ENCODE results near the gene C17orf50.
A peak's percentile ranks its signal among the peaks of the same experiment; 100 is the strongest.

Gene C17orf50

DNA sequence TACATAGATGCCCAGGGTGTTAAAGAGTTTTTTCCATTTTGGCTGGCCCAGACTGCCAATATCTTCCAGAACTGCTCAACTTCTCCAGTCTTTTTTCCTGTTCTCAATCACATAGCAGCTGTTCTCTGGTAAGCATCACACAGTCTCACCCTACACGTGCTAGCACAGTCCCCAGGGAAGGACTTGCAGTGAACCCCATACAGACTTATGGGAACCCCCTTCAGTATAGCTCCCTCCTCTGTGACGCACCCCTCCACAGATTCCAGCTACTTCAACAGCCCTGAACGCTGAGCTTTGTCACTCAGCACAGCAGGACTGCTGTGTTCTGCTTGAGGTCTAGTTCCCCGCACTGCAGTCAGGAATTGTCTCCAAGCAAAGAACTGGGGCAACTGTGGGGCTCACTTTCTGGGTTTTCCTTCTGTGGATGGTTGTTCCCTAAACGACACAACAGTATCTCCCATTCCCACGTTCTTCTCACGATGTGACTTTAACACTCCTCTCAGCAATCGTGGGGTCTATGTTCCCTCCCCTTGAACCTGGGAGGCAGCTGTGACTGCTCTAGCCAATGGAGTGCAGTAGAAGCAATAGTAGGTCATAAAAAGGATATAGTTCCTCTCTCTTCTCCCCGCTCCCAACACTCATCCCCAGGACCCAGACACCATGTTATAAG is 31.1 kb downstream of the C17orf50 start:
- no peak for DNase-seq

DNA sequence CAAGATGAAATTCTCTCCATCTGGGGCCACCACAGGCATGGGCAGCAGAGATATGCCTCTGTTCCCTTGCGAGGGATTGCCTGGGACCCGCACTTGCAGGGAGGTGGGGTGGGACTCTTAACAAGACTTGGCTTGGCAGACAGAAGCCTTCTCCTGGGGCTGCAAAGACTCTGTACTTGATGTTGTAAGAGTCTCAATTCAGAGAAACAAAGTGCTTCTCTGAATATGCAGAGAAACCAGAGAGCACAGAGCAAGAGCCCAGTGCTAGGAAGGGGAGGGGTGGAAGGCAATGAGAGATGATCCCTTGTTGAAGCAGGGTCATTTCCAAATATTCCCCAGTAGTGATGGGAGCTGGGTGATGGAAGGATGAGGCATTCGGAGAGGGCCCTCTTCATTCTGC is 32.6 kb downstream of the C17orf50 start:
- no peak for DNase-seq

DNA sequence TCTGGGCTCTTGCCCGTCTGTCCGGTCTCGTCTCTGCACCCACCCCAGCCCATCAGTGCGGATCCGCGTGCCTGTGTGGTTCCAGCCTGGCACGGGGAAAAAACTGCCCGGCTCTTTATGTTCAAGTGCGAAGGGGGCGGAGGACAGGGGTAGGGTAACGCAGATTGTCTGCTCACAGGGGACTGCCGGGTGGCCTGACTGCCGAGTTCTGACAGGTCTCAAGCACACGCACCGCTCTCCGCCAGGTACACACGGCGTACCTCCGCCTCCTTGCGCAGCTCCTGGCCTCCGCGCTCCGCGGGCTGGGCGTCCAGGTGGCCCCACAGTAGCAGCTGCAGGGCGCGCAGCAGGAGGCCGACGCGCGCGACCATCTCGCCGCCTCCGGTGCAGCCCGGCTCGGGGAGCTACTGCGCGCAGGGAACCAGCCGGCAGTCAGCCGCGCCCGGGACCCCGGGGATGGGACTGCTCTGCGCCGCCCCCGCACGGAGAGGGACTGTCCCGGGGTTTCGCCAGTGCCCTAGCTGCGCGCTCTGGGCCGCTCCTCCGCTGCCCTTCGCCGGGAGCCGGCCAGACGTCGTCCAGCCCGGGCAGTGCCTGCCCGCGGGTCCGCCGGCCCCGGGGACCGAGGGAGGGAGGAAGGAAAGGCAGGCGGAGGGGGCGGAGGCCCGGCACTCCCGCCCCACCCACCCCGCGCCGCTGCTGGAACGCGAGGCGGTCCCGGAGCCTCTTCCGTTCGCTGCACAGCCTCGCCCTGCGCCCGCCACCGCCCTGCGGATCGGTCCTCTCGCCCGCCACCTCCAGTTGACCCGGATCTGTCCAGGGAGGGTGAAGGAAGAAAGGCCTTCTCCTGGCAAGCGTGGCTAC is 34.6 kb downstream of the C17orf50 start, which contains the start of gene MMP28:
TSS of gene MMP28 (minus strand) at position 635 of the 864 bp plus-strand sequence. CDS start at position 371, 264 bp downstream.
- peak in 1 of 2 experiments; percentile 14 for DNase-seq

DNA sequence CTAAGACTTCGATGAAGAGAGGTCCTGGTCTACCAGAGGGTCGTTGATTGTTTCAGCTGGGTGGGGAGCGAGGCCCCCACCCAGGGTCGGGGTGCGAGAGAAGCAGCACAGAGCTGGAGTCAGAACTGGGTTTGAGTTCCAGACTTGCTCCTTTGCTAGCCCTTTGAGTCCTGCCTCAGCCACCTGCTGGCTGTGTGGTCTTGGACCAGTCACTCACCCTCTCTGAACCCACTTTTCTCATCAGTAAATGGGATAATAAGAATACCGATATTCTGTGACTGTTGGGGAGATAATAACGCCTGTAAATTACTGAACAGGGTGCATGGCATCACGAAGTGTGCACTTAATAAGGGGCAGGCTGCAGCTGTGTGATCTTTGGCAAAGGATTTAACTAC is 35.2 kb downstream of the C17orf50 start:
- DNase-seq: no peak

DNA sequence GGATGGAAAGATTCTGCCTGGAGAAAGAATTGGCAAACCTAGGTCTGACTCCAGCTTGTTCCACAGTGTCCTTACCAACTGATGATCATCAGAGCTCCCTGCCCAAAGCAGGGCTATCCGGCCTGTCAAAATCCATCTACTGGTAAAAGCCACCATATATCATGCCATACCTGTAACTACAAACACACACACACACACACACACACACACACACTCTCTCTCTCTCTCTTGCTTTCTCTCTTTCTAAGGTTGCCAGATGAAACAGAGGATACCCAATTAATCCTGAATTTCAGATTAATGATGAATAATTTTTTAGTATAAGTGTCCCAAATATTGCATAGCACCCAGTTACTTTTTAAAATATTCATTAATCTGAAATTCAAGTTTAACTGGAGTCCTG is 36.3 kb downstream of the C17orf50 start:
- DNase-seq: no peak

DNA sequence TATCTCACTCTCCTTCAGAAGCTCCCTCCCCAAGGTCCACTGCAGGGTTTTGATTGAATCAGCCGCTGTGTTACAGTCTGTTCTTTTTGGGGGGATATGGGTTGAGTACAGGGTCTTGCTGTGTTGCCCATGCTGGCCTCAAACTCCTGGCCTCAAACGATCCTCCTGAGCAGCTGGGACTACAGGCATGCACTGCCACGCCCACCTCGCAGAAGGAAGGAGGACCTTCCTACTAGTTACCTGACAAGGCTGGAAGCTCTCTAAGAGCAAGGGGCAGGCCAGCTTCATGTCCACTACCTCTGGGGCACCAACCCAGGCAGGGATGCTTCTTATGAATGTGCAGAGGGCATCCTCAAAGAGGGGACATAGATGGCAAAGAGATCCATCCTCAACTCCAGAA is 36.7 kb downstream of the C17orf50 start:
- no peak for DNase-seq

DNA sequence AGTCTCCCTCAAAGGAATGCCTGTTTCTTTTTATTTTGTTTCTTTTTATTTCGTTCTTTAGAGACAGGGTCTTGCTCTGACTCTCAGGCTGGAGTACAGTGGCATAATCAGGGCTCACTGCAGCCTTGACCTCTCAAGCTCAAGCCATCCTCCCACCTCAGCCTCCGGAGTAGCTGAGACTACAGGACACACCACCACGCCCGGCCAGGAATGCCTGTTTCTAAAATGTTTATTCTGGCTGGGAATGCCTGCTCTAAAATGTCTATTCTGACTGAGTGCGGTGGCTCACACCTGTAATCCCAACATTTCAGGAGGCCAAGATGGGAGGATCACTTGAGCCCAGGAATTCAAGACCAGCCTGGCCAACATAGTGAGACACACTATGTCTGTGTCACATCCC is 37.2 kb downstream of the C17orf50 start:
- DNase-seq: no peak

DNA sequence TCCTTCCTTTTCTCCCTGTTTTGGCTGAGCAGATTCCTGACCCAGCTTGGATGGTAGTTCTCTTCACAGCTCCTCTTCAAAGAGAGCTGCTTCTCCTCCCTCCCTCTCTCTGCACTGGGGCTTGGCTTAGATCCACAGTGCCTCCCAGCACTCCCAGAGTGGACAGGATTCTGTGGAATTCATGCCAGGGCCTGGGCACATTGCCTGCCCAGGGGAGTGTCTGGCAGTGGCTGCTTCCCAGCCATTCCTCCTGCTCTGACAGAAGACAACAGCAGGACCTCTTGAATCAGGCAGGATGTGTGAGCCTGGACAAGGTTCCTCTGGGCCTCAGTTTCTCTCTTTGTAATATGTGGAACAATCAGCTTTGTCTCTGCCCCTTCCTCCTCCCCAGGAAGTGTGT is 39.3 kb downstream of the C17orf50 start:
- DNase-seq: no peak

DNA sequence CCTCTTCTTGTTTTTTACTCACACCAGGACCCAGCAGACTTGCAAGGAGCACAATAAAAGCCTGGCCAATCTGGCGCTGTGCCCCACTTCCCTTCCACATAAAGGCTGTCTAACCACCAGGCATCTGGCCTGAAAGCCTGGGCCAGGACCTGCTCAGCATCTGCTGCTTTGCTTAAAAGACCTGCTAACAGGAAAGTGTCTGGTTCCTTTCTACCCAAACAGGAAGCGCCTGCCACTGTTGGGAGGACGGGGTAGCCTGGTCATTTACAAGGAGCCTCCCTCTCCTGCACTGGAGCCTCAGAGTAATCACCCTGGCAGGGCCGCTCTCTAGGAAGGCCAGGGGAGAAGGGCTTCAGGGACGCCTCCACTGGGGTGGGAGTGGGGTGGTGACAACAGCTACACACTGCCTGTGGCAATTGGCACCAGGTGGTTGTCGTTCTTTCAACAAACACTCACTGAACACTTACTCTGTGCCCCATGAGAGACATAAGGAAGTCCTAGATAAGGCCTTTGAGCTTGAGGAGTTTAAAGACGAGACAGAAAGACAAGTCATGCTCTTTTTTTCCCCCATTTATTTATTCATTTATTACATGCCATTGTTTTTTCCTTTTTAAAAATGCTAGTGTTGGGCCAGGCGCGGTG is 41.0 kb downstream of the C17orf50 start:
- no peak for DNase-seq

DNA sequence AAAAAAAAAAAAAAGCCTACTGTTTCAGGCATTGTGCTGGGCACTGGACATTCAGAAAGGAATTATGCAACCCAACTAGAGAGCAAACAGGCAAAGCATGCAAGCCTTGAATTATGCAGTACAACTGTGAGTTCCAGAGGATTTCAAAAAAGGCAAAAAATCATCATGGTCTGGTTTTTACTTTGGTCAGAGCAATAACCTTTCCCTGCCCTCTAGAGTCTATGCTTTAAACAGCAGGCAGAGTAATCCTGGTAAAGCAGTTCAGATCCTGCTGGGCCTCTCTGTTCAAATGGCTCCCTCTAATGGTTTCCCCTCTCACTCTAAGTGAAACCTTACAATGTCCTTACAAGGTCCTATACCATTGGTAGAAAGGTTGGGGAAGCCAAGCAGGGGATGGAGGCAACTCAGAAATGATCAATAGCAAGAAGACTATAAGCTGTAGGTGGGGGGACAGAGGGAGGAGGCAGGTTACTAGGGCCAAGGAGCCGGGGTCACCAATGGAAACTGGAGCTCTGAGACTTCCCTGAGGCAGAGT is 44.0 kb downstream of the C17orf50 start:
- DNase-seq: peak in 1 of 2 experiments; percentile 12

DNA sequence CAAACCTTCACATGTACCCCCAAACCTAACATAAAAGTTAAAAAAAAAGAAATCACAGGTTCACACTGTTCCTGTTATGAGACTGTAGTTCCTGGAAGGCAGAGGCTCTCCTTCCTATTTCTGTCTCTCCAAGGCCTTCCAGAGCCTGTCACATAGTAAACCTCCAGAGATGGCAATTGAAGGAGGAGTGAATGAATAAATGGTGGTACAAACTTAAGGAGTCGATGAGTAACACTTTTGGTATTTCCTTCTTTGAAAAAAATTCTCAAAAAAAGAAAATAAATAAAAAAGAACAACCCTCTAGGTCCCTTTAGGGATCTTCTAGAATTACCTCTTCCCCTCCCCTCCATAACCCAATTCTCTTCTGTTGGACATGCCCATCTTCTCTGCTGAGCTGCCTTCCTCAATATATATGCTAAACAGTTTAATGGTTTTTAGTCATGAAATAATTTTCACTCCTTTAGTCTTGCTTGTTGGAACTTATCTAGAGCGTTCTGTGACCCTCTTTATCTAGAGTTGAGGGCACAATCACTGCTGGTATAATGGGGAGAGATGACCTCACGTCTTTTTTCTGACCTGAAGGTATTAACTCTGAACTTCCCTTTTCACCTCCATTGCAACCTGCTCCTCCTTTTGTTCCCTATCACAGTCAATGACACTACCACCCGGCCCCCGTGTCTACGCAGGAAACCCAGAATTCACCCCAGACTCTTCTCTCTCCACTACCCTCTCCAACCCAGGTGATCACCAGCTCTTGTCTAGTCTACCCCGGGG is 46.9 kb downstream of the C17orf50 start:
- no peak for DNase-seq

DNA sequence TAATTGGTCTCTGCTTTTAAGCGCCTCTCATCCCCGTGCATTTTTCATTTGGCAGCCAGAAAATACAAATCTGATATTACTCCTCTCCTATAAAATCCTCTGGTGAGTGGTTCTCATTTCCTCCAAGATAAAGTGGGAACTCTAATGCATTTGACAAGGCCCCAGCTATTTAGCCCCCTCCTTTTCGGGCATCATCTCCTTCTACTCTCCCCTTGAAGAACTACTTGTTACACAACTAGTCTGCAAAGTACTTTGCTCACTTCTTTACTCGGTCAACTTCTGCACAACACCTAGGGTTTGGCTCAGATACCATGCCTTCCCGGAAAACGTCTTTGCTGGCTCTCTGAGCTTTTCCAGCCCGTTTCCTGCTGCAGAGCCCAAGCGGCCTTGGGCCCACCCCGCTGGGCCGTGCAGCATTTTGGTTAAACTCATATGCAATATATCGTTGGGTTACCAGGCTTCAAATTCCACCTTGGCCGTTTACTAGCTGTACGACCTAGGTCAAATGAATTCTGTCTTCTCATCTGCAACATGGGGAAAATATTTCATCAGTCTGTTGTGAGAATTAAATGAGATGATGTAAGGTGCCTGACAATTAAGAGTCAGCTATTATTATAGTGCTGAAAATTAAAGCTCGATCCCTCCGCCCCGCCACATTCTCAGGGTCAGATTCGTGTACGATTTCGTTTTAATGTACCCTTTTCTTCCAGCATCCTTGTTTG is 47.7 kb downstream of the C17orf50 start:
- DNase-seq: no peak

DNA sequence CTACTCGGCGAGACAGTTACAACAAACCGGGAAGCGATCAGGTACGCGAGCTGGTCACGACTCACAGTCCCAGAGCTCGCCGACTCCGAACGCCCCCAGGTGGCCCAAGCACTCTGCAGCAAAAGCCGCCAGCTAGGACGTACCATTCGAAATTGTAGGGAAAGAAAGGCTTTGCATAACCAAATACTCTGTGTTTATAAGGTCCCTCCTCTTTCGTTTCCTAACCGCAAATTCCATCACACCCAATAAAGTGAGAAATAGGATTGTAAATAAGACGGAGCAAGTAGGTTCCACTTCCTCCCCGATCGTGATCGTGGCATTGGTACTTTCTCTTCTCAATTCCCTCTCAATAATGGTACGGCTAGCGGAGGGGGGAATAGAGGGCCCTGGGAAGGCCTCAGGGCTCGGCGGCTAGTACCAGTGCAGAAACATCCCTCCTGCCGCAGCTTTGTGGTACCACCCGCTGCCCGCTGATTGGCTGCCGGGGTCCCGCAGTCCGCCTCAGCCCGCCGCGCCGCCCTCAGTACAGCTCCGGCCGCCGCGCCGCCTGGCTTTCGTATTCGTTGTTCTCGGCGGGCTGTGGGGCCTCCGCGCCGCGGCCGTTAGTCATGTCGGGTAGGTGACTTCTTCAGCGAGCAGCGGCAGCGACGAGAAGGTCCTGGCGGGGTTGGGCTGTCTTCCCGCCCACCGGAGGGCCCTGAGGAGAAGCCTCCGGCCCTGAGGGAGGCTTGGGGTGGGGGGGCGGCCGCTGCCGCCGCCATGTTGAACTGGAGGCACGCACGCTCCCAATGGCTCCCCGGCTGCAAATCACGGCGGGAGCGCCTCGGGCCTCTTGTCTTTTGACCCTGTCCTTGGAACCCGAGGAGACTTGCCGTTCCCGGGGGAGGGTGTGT is 48.5 kb downstream of the C17orf50 start, which contains the start of gene TAF15:
TSS of gene TAF15 (plus strand) at position 523 of the 893 bp plus-strand sequence. CDS start at position 609, 86 bp downstream.
- DNase-seq: peak; percentile 86 to 93

DNA sequence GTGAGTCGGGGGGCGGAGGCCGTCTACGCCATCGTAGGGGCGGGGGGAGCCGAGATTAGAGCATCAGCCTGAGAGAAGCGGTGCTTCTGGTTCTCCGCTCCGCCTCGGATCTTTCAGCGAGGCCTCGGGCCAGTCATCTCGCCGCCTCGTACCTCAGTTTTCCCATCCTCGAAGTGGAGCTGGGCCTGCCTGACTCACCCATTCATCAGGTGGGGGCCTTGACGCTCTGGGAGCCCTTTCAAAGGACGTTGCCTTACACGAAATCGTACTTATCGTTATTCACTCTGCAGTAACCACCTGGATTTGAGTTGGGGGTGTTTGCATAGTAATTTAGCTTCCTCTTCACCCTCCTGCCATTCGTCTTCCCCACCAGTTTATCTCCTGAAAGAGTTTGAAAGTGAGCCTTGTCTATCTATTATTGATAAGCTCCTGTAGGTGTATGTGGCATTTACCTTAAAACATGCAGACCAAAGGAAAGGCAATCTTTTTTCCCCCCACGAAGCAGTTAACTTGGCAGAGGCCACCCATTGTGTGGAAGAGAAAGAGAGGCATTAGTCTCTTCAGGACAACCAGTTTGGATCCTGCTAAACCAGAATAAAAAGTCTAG is 49.3 kb downstream of the C17orf50 start:
- DNase-seq: no peak

DNA sequence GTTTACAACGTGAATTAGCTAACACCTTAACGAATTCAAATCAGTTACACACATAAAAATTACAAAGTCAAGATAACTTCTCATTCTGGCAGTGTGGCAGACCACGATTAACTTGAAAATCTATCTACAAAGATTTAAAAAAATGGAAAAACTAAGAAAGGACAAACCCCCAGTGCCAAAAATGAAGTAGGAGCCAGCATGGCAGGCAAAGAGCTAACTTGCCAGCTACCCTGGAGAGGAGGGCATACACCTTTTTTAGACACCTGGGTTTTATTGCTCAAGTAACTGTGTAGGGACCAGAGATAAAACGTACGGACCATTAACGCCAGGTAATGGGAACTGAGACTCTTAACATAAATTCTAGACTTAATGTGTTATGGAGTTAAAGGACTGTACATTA is 51.1 kb downstream of the C17orf50 start:
- no peak for DNase-seq

DNA sequence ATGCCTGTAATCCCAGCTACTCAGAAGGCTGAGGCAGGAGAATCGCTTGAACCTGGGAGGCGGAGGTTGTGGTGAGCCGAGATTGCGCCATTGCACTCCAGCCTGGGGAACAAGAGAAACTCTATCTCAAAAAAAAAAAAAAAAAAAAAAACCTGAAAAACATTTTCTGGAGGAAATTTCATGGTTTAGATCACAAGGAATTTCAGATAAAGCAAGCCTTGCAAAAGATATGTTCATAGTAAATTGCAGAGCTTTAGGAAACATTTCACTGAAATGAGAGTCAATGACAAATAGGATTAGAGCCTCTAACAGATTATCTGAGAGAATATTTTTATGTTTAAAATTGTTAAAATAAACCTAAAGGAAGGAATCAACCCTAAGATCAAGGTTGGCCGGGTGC is 51.8 kb downstream of the C17orf50 start:
- no peak for DNase-seq
